GM12878 (cell line): ENCODE measurements around the gene OSBPL2. TPM values are rescaled to one million over a fixed set of nuclear protein-coding genes. Genes with fewer than 3 reads are reported as not detected.

ENCODE experiments used
- ATAC-seq: fragments of 200-7000 bp; cut with Tn5 transposase; 3 replicates; pipeline ENCODE4 v1.9.1; 2020; ENCODE audit warnings: mild to moderate bottlenecking, moderate library complexity
- BruUV-seq: library from RNA; stranded (reverse); fragments of 400-500 nt; replicated peaks from 2 replicates; lab custom pipeline; 2021; lab: Mats Ljungman, UMichigan
- CTCF ChIA-PET: fragments of 300-600 bp; sonication (Branson Sonifier 250); formaldehyde crosslinking; extraction: SDS; loops from one replicate; lab custom pipeline; 2021; ENCODE audit warnings: inconsistent platforms; lab: Yijun Ruan, JAX
- POLR2A ChIA-PET: fragments of 350-600 bp; formaldehyde crosslinking; extraction: SDS; loops from one replicate; lab custom pipeline; 2021; ENCODE audit warnings: inconsistent platforms; lab: Charles Lee
- RAD21 ChIA-PET: fragments of 300-600 bp; sonication (Branson Sonifier 250); formaldehyde crosslinking; loops from one replicate; lab custom pipeline; 2023; ENCODE audit warnings: antibody characterized with exemption; ENCODE audit not compliant: unreplicated experiment; lab: Charles Lee
- SMC1A ChIA-PET: fragments of 300-600 bp; sonication (Branson Sonifier 250); formaldehyde crosslinking; loops from one replicate; lab custom pipeline; 2023; ENCODE audit not compliant: unreplicated experiment, uncharacterized antibody; lab: Charles Lee
- DNase-seq: peaks from one replicate; pipeline ENCODE4 v3.0.0-alpha.2; 2011; ENCODE audit warnings: low read depth, low spot score
- FAIRE-seq: peaks from 3 replicates; lab custom pipeline; 2011; peaks lifted over from hg19 to GRCh38; lab: Jason Lieb, UNC
- H2AFZ ChIP-seq: 2 replicates; pipeline ENCODE4 v1.6.0; 2011; ENCODE audit warnings: low read depth, low read length, control low read depth; ENCODE audit not compliant: control insufficient read depth
- H3K27ac ChIP-seq: 2 replicates; pipeline ENCODE4 v1.5.1; 2011; ENCODE audit warnings: control low read depth; ENCODE audit not compliant: control insufficient read depth, insufficient read depth
- H3K27me3 ChIP-seq, 2 experiments: replicated peaks in 1 of 2; 2 replicates each; pipeline versions ENCODE4 v1.6.0 to v1.6.1; 2011; ENCODE audit warnings: low read length in 1 of 2; ENCODE audit not compliant: control insufficient read depth in 2 of 2, insufficient read depth in 2 of 2
- H3K36me3 ChIP-seq, 2 experiments: 2 replicates each; pipeline ENCODE4 v1.5.1; 2011; ENCODE audit warnings: low read length in 1 of 2; ENCODE audit not compliant: control insufficient read depth in 2 of 2, insufficient read depth in 2 of 2
- H3K4me1 ChIP-seq: 2 replicates; pipeline ENCODE4 v1.6.1; 2011; ENCODE audit warnings: mild to moderate bottlenecking, low read length, moderate library complexity, mixed read lengths; ENCODE audit not compliant: control insufficient read depth, insufficient read depth
- H3K4me2 ChIP-seq: 2 replicates; pipeline ENCODE4 v1.6.0; 2011; ENCODE audit warnings: control low read depth; ENCODE audit not compliant: control insufficient read depth, insufficient read depth
- H3K4me3 ChIP-seq: fragments of 200-600 bp; sonication (generic); 2 replicates; pipeline ENCODE4 v1.5.1; 2016
- H3K79me2 ChIP-seq: 2 replicates; pipeline ENCODE4 v1.6.0; 2011; ENCODE audit warnings: low read length; ENCODE audit not compliant: control insufficient read depth, insufficient read depth
- H3K9ac ChIP-seq: 2 replicates; pipeline ENCODE4 v1.8.0; 2011; ENCODE audit warnings: low read length, control low read depth, mixed read lengths; ENCODE audit not compliant: control insufficient read depth, insufficient read depth
- H3K9me3 ChIP-seq: replicated peaks from 3 replicates; pipeline ENCODE4 v1.5.1; 2011; ENCODE audit warnings: mild to moderate bottlenecking, low read length; ENCODE audit not compliant: control insufficient read depth, insufficient read depth
- H4K20me1 ChIP-seq: 2 replicates; pipeline ENCODE4 v1.6.0; 2011; ENCODE audit not compliant: control insufficient read depth, insufficient read depth
- CBX5 ChIP-seq: sonication (generic); IDR thresholded peaks from 2 replicates; pipeline ENCODE4 v1.6.1; 2016; ENCODE audit warnings: low read depth, moderate library complexity, mild to moderate bottlenecking, inconsistent platforms
- IKZF2 ChIP-seq, 2 experiments: fragments of 450-650 bp; IDR thresholded peaks; 2 replicates each; pipeline ENCODE4 v1.6.1; 2017; ENCODE audit warnings: mild to moderate bottlenecking in 2 of 2, moderate library complexity in 2 of 2
- IRF3 ChIP-seq: fragments of 450-650 bp; IDR thresholded peaks from 2 replicates; pipeline ENCODE4 v1.6.1; 2014; ENCODE audit warnings: mild to moderate bottlenecking
- MTA3 ChIP-seq: IDR thresholded peaks from 2 replicates; pipeline ENCODE4 v1.6.1; 2012; ENCODE audit warnings: low read length, inconsistent platforms, borderline replicate concordance
- NFXL1 ChIP-seq: fragments of 450-650 bp; IDR thresholded peaks from 2 replicates; pipeline ENCODE4 v1.6.1; 2017; ENCODE audit warnings: antibody characterized with exemption, mild to moderate bottlenecking, borderline replicate concordance
- NRF1 ChIP-seq: conservative IDR thresholded peaks from 2 replicates; pipeline ENCODE4 v1.6.1; 2011; ENCODE audit warnings: mild to moderate bottlenecking, low read depth, low read length, improper control_type of control experiment
- RUNX3 ChIP-seq: IDR thresholded peaks from 2 replicates; pipeline ENCODE4 v1.6.1; 2012; ENCODE audit warnings: low read length, inconsistent platforms
- SMARCA5 ChIP-seq: fragments of 450-650 bp; IDR thresholded peaks from 2 replicates; pipeline ENCODE4 v1.6.1; 2017; ENCODE audit warnings: mild to moderate bottlenecking
- SREBF1 ChIP-seq: IDR thresholded peaks from 2 replicates; pipeline ENCODE4 v1.6.1; 2012; ENCODE audit warnings: mild to moderate bottlenecking, low read length
- STAT1 ChIP-seq: fragments of 450-650 bp; conservative IDR thresholded peaks from 2 replicates; pipeline ENCODE4 v1.6.1; 2014; ENCODE audit warnings: antibody characterized with exemption, mild to moderate bottlenecking
- ZNF274 ChIP-seq: IDR thresholded peaks from one replicate; pipeline ENCODE4 v1.8.0; 2011; ENCODE audit not compliant: insufficient read length, insufficient read depth
- WGBS: methylation state at CpG from one replicate; pipeline ENCODE4 v1.1.6; 2016; ENCODE audit warnings: low lambda C conversion rate; ENCODE audit not compliant: insufficient replicate concordance, insufficient coverage; ENCODE audit errors: missing lambda C conversion rate; 5-methylcytosine and 5-hydroxymethylcytosine counted together
- in situ Hi-C: fragments of 300-500 bp; cut with MboI; formaldehyde crosslinking; loops from 9 replicates; pipeline ENCODE4 v1.14.3; 2018; ENCODE audit warnings: mixed read lengths
- intact Hi-C: fragments of 100-400 bp; cut with micrococcal nuclease; formaldehyde crosslinking; loops from one replicate; pipeline ENCODE4 v1.14.2; 2022; ENCODE audit not compliant: unreplicated experiment
- polyA plus RNA-seq, 11 experiments: library from polyadenylated mRNA; depleted of rRNA in 4 of 11; unstranded in 6 of 11; stranded (reverse) in 5 of 11; fragments of >200 nt; fragmentation: Nextera tagmentation in 4 of 11; fragmentation: Illumina TruSeq in 1 of 11; extraction: Ambion mirVana in 4 of 11; extraction: Trizol in 1 of 11; gene quantifications; 1 replicate in 1 of 11; 2 replicates in 10 of 11; pipeline versions ENCODE4 v1.2.1 to v1.2.3, GENCODE V29; 2011 to 2016; ENCODE audit warnings: inconsistent platforms in 2 of 11, missing spikeins in 2 of 11, low read depth in 1 of 11
- total RNA-seq, 4 experiments: library from RNA; depleted of rRNA in 3 of 4; stranded (reverse); fragments of >200 nt in 3 of 4; fragmentation: Illumina TruSeq in 1 of 4; extraction: Trizol in 1 of 4; gene quantifications; 2 replicates each; pipeline versions ENCODE4 v1.2.1 to v1.2.3, GENCODE V29; 2013 to 2021

OSBPL2 gene
- total and polyA plus RNA-seq, 10 of the 15 experiments (the other 5 are each of a cell fraction or from before 2014, with no cell fraction given): 2.8 to 22.3 (median 14.7) TPM

- Histone ChIP-seq H3K4me3 (no peak overlapping the region), H4K20me1 (no peaks in the 10 kb centered on the region; the same call in 1 of the 2 replicates), H3K4me2 (no peak overlapping the region), H3K27ac (no peak overlapping the region), H3K79me2 (no peaks in the 10 kb centered on the region), H2AFZ (no peak overlapping the region), H3K9me3 (no peaks in the 10 kb centered on the region), H3K27me3 (peaks cover 0 to 2% of the 10 kb centered on the region in 2 experiments; a peak in 1 of 4 replicates), H3K36me3 (no peaks in the 10 kb centered on the region), H3K4me1 (no peaks in the 10 kb centered on the region), H3K9ac (no peak overlapping the region)
- RAD21 ChIA-PET: no interaction called here
- POLR2A ChIA-PET: no interaction called here
- WGBS: 31% methylated on average over 27 of the region's 29 CpGs
- in situ Hi-C loops (no loop called here), intact Hi-C loops (no loop called here)
- SMC1A ChIA-PET: no interaction called here
- no TSS peak for BruUV-seq
- ATAC-seq (no peak), FAIRE-seq (no peak), DNase-seq (no peak)
- no peak for TF ChIP-seq ZNF274
- TF ChIP-seq CBX5: no peak
- no peak for TF ChIP-seq IRF3
- no peak for TF ChIP-seq NRF1
- TF ChIP-seq MTA3: no peak
- TF ChIP-seq SREBF1: no peak
- TF ChIP-seq RUNX3: no peak
- TF ChIP-seq SMARCA5: no peak
- TF ChIP-seq STAT1: no peak
- TF ChIP-seq NFXL1: no peak
- no peak for TF ChIP-seq IKZF2 (IDR thresholded peaks at IDR 0.05)
- CTCF ChIA-PET: no interaction called here
Measured at GRCh38 chr20:62215020-62215990, 23.0 kb upstream of the OSBPL2 start.
